GF-D8 (cell line): ENCODE data around the gene FUT2.

Source experiments
- DNase-seq: peaks from one replicate; lab custom pipeline; 2025; lab: John Stamatoyannopoulos, UW

The FUT2 gene

GRCh38 chr19:48728911-48729664 is 33.3 kb downstream of the FUT2 start:
- no peak for DNase-seq

GRCh38 chr19:48731452-48731851 is 35.7 kb downstream of the FUT2 start:
- no peak for DNase-seq

- no peak for DNase-seq
Measured at GRCh38 chr19:48734625-48735024, 38.9 kb downstream of the FUT2 start.

GRCh38 chr19:48735031-48735615 is 39.4 kb downstream of the FUT2 start:
- DNase-seq: no peak

GRCh38 chr19:48737360-48737998 is 41.7 kb downstream of the FUT2 start:
- DNase-seq: no peak

GRCh38 chr19:48738557-48739403 is 43.0 kb downstream of the FUT2 start:
- DNase-seq: peak; percentile 46

GRCh38 chr19:48739404-48740163 is 43.8 kb downstream of the FUT2 start:
- DNase-seq: no peak

GRCh38 chr19:48740164-48740972 is 44.6 kb downstream of the FUT2 start, which contains the start of gene RASIP1:
RASIP1 (minus strand) TSS chr19:48740610; CDS start chr19:48740282, 328 bp downstream.
- no peak for DNase-seq

- DNase-seq: no peak
Measured at GRCh38 chr19:48741129-48741999, 45.6 kb downstream of the FUT2 start.

- no peak for DNase-seq
Measured at GRCh38 chr19:48742096-48742495, 46.3 kb downstream of the FUT2 start.

GRCh38 chr19:48745208-48745995 is 49.6 kb downstream of the FUT2 start:
- no peak for DNase-seq

- no peak for DNase-seq
Measured at GRCh38 chr19:48746110-48746509, 50.3 kb downstream of the FUT2 start.

GRCh38 chr19:48746738-48747575 is 51.2 kb downstream of the FUT2 start, which contains the start of gene IZUMO1:
IZUMO1 (minus strand) TSS chr19:48746909; CDS start chr19:48745859, 1,050 bp downstream.
- no peak for DNase-seq

- no peak for DNase-seq
Measured at GRCh38 chr19:48749571-48750198, 53.9 kb downstream of the FUT2 start.

- no peak for DNase-seq
Measured at GRCh38 chr19:48750351-48750750, 54.6 kb downstream of the FUT2 start.

GRCh38 chr19:48750771-48751504 is 55.2 kb downstream of the FUT2 start:
- no peak for DNase-seq
